Activated CD4-positive, alpha-beta memory T cell treated with anti-CD3 and anti-CD28 coated beads for 36 hours (primary cell): ENCODE measurements around the gene CPZ. TPM values are rescaled to one million over a fixed set of nuclear protein-coding genes. Genes with fewer than 3 reads are reported as not detected.

ENCODE experiments used
- CTCF ChIA-PET: fragments of 350-600 bp; sonication (Branson Sonifier 250); formaldehyde crosslinking; loops from one replicate; lab custom pipeline; 2021; ENCODE audit warnings: antibody characterized with exemption, inconsistent platforms; lab: Charles Lee
- POLR2A ChIA-PET: fragments of 350-600 bp; sonication (Branson Sonifier 250); formaldehyde crosslinking; loops from one replicate; lab custom pipeline; 2021; ENCODE audit warnings: antibody characterized with exemption; lab: Charles Lee
- DNase-seq: peaks from one replicate; pipeline ENCODE4 v3.0.0-alpha.2; 2020
- H3K27ac Mint-ChIP-seq: one replicate; pipeline ENCODE4 v1.8.0; 2021; ENCODE audit warnings: mixed read lengths
- H3K27me3 Mint-ChIP-seq: one replicate; pipeline ENCODE4 v1.8.0; 2021; ENCODE audit warnings: mixed read lengths
- H3K36me3 Mint-ChIP-seq: one replicate; pipeline ENCODE4 v1.8.0; 2021; ENCODE audit warnings: mixed read lengths
- H3K4me1 Mint-ChIP-seq: one replicate; pipeline ENCODE4 v1.8.0; 2021; ENCODE audit warnings: low read depth, mixed read lengths
- H3K4me3 Mint-ChIP-seq: one replicate; pipeline ENCODE4 v1.8.0; 2021; ENCODE audit warnings: mild to moderate bottlenecking, mixed read lengths
- H3K9me3 Mint-ChIP-seq: one replicate; pipeline ENCODE4 v1.8.0; 2021; ENCODE audit warnings: mixed read lengths
- intact Hi-C: fragments of 100-400 bp; cut with micrococcal nuclease; formaldehyde crosslinking; loops from one replicate; pipeline ENCODE4 v1.15.1; 2023
- total RNA-seq, 2 experiments: library from RNA; stranded (reverse); gene quantifications; one replicate each; pipeline ENCODE4 v1.2.3, GENCODE V29; 2021

CPZ gene
- total RNA-seq, 2 experiments from 2014 or later: not detected

DNA sequence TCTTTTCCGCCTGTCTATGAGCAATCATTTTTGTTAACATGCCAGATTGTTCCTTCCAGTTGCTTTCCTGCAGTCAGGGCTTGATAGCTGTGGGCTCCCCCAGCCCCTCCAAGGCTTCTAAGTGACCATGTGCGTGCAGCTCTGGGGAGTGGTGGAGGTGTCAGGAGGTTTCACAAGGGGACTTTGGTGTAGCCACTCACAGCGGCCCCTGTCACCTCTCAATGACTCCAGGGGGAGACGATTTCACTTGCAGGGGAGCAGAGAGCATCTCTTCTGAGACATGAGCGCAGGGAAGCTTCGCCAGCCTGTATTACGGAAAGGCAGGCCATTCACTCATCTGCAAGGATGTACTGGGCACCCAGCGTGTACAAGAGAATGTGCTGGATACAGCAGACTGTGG lies 15.5 kb upstream of the CPZ start:
- intact Hi-C loops: no loop called here
- H3K27me3 Mint-ChIP-seq: peaks cover 11% of the 10 kb centered on the region

GRCh38 chr4:8577972-8578371 lies 14.6 kb upstream of the CPZ start:
- Mint-ChIP-seq H3K27me3 (peaks cover 17% of the 10 kb centered on the region), H3K4me1 (no peaks in the 10 kb centered on the region), H3K9me3 (no peaks in the 10 kb centered on the region), H3K4me3 (no peak overlapping the region), H3K36me3 (no peaks in the 10 kb centered on the region), H3K27ac (no peak overlapping the region)
- CTCF ChIA-PET: no interaction called here
- DNase-seq: no peak
- POLR2A ChIA-PET: no interaction called here
- intact Hi-C loops: no loop called here

More for the DNA sequence above, 15.5 kb upstream of the CPZ start:
- Mint-ChIP-seq H3K36me3 (no peaks in the 10 kb centered on the region), H3K27ac (no peak overlapping the region), H3K4me3 (no peak overlapping the region), H3K4me1 (no peaks in the 10 kb centered on the region), H3K9me3 (no peaks in the 10 kb centered on the region)
- no peak for DNase-seq
- POLR2A ChIA-PET: no interaction called here
- CTCF ChIA-PET: no interaction called here

DNA sequence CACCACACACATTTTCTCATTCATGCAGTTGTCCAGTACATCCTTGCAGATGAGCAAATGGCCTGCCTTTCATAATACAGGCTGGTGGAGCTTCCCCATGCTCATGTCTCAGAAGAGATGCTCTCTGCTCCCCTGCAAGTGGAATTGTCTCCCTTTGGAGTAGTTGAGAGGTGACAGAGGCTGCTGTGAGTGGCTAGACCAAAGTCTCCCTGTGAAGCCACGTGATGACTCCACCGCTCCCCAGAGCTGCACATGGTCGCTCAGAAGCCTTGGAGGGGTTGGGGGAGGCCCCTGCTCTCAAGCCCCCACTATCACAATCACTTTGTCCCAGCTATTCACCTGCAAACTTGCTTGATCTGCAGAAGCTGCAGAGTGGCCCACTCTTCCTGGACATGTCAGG lies 13.8 kb upstream of the CPZ start:
- ChIA-PET POLR2A (no interaction called here), CTCF (no interaction called here)
- no peak overlapping the region for H3K27ac Mint-ChIP-seq
- intact Hi-C loops: no loop called here
- no peak for DNase-seq
- H3K4me1 Mint-ChIP-seq: no peaks in the 10 kb centered on the region
- peaks cover 17% of the 10 kb centered on the region for H3K27me3 Mint-ChIP-seq
- no peaks in the 10 kb centered on the region for H3K36me3 Mint-ChIP-seq
- no peaks in the 10 kb centered on the region for H3K9me3 Mint-ChIP-seq
- H3K4me3 Mint-ChIP-seq: no peak overlapping the region

DNA sequence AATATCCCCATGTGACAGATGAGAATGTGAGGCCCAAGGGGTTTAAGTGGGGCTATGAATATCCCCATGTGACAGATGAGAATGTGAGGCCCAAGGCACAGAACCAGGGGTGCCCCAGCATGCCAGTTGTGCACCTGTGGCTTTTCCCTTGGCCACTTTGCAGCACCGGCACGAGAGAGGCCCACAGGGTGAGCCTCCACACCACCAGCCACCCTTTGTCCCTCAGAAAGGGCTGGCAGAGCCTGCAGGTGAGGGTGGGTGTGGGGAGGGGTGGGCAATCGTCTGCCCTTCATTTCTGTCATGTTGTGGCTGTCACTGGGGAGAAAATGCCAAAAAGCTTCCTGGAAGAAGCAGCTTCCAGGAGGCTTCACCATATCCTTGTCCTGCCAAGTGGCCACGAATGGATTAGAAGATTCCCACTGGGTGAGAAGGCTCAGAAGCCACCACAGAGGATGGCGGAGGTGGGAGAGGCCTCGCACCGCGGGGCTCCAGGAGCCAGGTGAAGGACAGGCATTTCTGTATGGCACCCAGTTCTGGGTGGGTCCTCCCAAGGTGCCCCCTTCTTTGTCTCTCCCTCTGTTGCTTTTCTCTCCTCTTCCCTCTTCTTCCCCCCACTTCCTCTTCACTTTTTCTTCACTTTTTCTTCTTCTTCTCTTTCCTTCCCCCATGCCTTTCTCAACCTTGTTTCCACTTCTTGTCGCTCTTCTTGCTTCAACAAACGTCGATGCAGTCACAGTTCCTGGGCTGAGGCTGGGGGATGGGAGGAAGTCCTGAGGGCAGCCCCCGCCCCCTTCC lies 12.8 kb upstream of the CPZ start:
- ChIA-PET POLR2A (no interaction called here), CTCF (no interaction called here)
- Mint-ChIP-seq H3K4me3 (no peak overlapping the region), H3K9me3 (no peaks in the 10 kb centered on the region), H3K27ac (no peak overlapping the region), H3K4me1 (no peaks in the 10 kb centered on the region), H3K27me3 (peaks cover 17% of the 10 kb centered on the region), H3K36me3 (no peaks in the 10 kb centered on the region)
- intact Hi-C loops: no loop called here
- DNase-seq: no peak

- intact Hi-C loops: no loop called here
- H3K36me3 Mint-ChIP-seq: no peaks in the 10 kb centered on the region
- ChIA-PET POLR2A (no interaction called here), CTCF (no interaction called here)
- no peak within 1 kb of the TSS for H3K27ac Mint-ChIP-seq
- H3K4me1 Mint-ChIP-seq: no peaks in the 10 kb centered on the region
- no peaks in the 10 kb centered on the region for H3K9me3 Mint-ChIP-seq
- peaks cover 17% of the 10 kb centered on the region for H3K27me3 Mint-ChIP-seq
- peak; percentile 57 for DNase-seq
- no peak within 1 kb of the TSS for H3K4me3 Mint-ChIP-seq
Measured at GRCh38 chr4:8580321-8581093, 12.1 kb upstream of the CPZ start, which contains the start of gene GPR78. GPR78 (plus strand) TSS chr4:8580392; CDS start chr4:8580983, 591 bp downstream.

DNA sequence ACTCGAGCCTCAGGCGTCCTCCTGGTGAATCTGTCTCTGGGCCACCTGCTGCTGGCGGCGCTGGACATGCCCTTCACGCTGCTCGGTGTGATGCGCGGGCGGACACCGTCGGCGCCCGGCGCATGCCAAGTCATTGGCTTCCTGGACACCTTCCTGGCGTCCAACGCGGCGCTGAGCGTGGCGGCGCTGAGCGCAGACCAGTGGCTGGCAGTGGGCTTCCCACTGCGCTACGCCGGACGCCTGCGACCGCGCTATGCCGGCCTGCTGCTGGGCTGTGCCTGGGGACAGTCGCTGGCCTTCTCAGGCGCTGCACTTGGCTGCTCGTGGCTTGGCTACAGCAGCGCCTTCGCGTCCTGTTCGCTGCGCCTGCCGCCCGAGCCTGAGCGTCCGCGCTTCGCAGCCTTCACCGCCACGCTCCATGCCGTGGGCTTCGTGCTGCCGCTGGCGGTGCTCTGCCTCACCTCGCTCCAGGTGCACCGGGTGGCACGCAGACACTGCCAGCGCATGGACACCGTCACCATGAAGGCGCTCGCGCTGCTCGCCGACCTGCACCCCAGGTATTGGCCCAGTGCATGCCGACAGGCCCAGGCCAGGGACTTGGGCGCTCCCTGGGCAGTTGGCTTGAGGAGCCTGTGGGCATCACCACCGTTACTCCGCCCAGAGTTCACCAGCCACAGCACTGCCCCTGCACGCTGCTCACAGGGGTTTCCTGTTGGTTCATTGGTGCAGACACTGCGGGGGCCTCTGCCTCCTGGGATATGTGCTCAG lies 11.3 kb upstream of the CPZ start:
- POLR2A ChIA-PET: no interaction called here
- intact Hi-C loops: no loop called here
- CTCF ChIA-PET: no interaction called here
- Mint-ChIP-seq H3K4me3 (no peak overlapping the region), H3K27ac (no peak overlapping the region), H3K27me3 (peaks cover 19% of the 10 kb centered on the region), H3K4me1 (no peaks in the 10 kb centered on the region), H3K36me3 (no peaks in the 10 kb centered on the region), H3K9me3 (no peaks in the 10 kb centered on the region)
- no peak for DNase-seq

GRCh38 chr4:8582016-8582415 lies 10.5 kb upstream of the CPZ start:
- ChIA-PET CTCF (no interaction called here), POLR2A (no interaction called here)
- H3K9me3 Mint-ChIP-seq: no peaks in the 10 kb centered on the region
- H3K27me3 Mint-ChIP-seq: peaks cover 21% of the 10 kb centered on the region
- intact Hi-C loops: no loop called here
- H3K4me1 Mint-ChIP-seq: no peaks in the 10 kb centered on the region
- no peak overlapping the region for H3K4me3 Mint-ChIP-seq
- no peaks in the 10 kb centered on the region for H3K36me3 Mint-ChIP-seq
- no peak for DNase-seq
- H3K27ac Mint-ChIP-seq: no peak overlapping the region

DNA sequence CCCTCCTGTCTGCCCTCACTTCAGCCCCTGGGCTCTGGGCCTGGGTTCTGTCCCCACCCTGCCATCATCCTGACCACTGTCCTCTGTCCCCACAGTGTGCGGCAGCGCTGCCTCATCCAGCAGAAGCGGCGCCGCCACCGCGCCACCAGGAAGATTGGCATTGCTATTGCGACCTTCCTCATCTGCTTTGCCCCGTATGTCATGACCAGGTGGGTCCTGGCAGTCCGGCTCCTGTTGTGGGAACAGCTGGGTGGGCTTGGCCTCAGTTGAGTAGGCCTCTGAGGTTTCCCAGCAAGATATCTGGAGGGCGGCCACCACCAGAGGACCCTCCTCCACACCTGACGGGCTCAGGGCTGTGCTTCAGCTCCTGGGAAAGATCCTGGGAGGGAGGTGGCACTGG lies 10.1 kb upstream of the CPZ start:
- Mint-ChIP-seq H3K4me3 (no peak overlapping the region), H3K4me1 (no peaks in the 10 kb centered on the region), H3K27ac (no peak overlapping the region), H3K27me3 (peaks cover 21% of the 10 kb centered on the region), H3K9me3 (no peaks in the 10 kb centered on the region), H3K36me3 (no peaks in the 10 kb centered on the region)
- CTCF ChIA-PET: no interaction called here
- no peak for DNase-seq
- intact Hi-C loops: no loop called here
- POLR2A ChIA-PET: no interaction called here

DNA sequence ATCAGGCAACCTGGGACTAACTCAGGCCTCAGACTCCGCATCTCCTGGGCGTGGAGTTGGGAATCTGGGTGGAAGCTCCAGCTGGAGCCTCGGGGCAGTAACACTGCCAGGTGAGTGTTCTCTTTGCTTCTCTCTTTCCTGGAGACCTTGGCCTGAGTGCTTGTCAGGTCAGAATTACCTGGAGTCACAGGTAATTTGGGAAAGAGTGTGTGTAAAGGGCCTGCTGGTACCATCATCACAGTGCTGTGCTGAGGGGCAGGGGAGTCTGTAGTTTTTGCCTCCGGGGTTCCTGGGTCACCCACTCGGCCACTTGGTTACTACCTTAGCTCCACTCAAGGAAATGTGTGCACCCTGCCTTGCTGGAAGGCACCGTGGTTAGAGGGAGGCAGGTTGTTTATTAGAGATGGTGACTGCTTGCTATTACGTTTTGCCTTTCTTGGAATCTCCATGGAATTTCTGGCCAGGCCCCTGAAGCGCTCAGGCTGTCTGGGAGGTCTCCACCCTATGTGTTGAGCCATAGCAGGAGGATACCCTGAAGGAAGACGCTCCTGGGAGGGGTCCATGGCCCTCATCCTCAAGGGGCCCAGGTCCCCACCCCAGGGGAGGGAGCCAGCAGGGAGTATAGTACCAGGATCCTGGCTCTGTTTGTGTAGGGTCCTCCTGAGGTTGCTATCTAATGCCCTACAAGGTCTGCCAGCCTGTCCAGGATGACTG lies 9.5 kb upstream of the CPZ start:
- H3K4me1 Mint-ChIP-seq: no peaks in the 10 kb centered on the region
- ChIA-PET POLR2A (no interaction called here), CTCF (no interaction called here)
- peaks cover 18% of the 10 kb centered on the region for H3K27me3 Mint-ChIP-seq
- H3K9me3 Mint-ChIP-seq: no peaks in the 10 kb centered on the region
- no peak overlapping the region for H3K4me3 Mint-ChIP-seq
- no peak overlapping the region for H3K27ac Mint-ChIP-seq
- no peak for DNase-seq
- intact Hi-C loops: no loop called here
- no peaks in the 10 kb centered on the region for H3K36me3 Mint-ChIP-seq

DNA sequence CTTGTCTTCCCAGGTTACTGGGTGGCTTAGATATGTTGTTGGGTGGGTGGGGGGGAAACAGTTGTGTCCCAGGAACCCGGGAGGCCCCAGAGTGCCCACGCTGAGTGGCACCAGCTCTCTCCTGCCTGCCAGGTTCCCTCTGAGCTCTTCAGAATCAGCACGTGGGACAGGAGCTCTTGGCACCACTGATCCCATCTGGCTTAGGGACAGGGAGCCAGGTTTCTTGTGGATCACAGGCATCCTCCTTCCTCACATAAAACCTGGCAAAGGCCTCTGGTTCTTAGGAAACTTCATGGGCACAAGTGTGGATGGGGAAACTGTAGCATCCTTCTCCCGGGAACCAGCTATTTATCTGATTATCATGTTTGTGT lies 8.9 kb upstream of the CPZ start:
- Mint-ChIP-seq H3K4me1 (no peaks in the 10 kb centered on the region), H3K27me3 (peaks cover 19% of the 10 kb centered on the region), H3K27ac (no peak overlapping the region), H3K9me3 (no peaks in the 10 kb centered on the region), H3K36me3 (no peaks in the 10 kb centered on the region), H3K4me3 (no peak overlapping the region)
- intact Hi-C loops: no loop called here
- POLR2A ChIA-PET: no interaction called here
- CTCF ChIA-PET: no interaction called here
- DNase-seq: no peak

DNA sequence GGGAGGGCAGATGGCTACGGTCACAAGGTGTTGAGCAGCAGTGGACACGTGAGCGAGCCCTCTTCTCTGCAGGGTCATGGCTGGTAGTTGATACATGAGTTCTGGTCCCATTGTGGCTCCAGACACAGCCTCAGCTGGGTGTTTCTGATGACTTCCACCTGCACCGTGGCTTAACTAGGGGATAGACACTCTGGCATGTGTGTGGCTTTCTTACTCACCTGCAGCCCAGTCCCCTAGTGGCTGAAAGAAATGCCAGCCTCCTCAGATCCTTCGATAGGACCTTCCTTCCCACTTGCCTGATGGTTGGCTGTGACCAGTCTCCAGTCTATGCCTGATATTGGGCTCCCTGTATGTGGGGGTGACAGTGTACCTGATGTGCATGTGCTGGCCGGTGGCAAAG lies 7.4 kb upstream of the CPZ start:
- intact Hi-C loops: no loop called here
- no peaks in the 10 kb centered on the region for H3K9me3 Mint-ChIP-seq
- H3K4me3 Mint-ChIP-seq: no peak overlapping the region
- ChIA-PET POLR2A (no interaction called here), CTCF (no interaction called here)
- H3K36me3 Mint-ChIP-seq: no peaks in the 10 kb centered on the region
- no peaks in the 10 kb centered on the region for H3K4me1 Mint-ChIP-seq
- peaks cover 14% of the 10 kb centered on the region for H3K27me3 Mint-ChIP-seq
- no peak overlapping the region for H3K27ac Mint-ChIP-seq
- no peak for DNase-seq

DNA sequence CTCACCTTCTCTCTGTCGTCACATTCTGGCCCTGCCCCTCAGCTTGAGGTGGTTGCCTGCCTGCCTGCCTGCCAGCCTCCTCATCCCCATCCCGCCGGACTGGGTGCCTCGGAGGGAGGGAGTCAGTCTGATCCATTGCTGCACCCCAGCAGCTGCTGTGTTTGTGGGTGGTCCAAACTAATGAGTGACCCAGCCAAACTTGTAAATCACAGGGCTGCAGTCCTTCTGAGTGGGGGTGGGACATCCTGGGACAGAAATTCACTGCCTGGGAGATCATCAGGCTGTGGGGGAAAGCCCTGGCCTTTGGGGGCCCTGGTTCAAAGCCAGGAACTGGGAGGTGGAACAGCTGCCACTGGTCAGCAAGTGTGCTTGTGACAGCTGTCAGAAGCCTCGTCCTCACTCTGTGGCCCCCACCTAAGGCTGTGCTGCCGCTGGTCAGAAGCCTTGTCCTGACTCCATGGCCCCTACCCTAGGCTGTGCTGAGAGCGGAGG lies 6.8 kb upstream of the CPZ start:
- ChIA-PET CTCF (interaction anchor here (0.7 kb wide), 1 partner anchor 65 kb away, joined by 4 read pairs; no protein-coding TSS in a partner anchor), POLR2A (no interaction called here)
- Mint-ChIP-seq H3K27me3 (peaks cover 19% of the 10 kb centered on the region), H3K4me1 (no peaks in the 10 kb centered on the region), H3K36me3 (no peaks in the 10 kb centered on the region), H3K9me3 (no peaks in the 10 kb centered on the region), H3K4me3 (no peak overlapping the region), H3K27ac (no peak overlapping the region)
- intact Hi-C loops: no loop called here
- DNase-seq: no peak
